ENCODE results near the gene CTXND2.
"Not testable (repeated sequence)": the region's sequence is repeated elsewhere in the genome, so short reads cannot be mapped to it uniquely, and the experiment has no call there.

Gene CTXND2

GRCh38 chr1:150909585-150910180 lies 22.7 kb downstream of the CTXND2 start:
- no peak overlapping the region for H3K4me3 Mint-ChIP-seq
- no peak overlapping the region for H3K27ac Mint-ChIP-seq
- no peaks in the 10 kb centered on the region for H3K27me3 Mint-ChIP-seq
- H3K4me1 Mint-ChIP-seq (ENCODE audit: low read depth): peaks cover 17% of the 10 kb centered on the region
- H3K9me3 Mint-ChIP-seq: no peaks in the 10 kb centered on the region
- H3K36me3 Mint-ChIP-seq (ENCODE audit: low read depth): no peaks in the 10 kb centered on the region
- DNase-seq: no peak

GRCh38 chr1:150912623-150913022 lies 25.7 kb downstream of the CTXND2 start:
- peaks cover 8% of the 10 kb centered on the region for H3K4me1 Mint-ChIP-seq (ENCODE audit: low read depth)

GRCh38 chr1:150917387-150917786 lies 30.5 kb downstream of the CTXND2 start:
- no peak for DNase-seq
- Mint-ChIP-seq H3K27me3 (no peaks in the 10 kb centered on the region), H3K36me3 (ENCODE audit: low read depth) (no peaks in the 10 kb centered on the region), H3K9me3 (no peaks in the 10 kb centered on the region), H3K27ac (no peak overlapping the region), H3K4me3 (no peak overlapping the region), H3K4me1 (ENCODE audit: low read depth) (peaks cover 7% of the 10 kb centered on the region)

More at GRCh38 chr1:150912623-150913022, 25.7 kb downstream of the CTXND2 start:
- no peaks in the 10 kb centered on the region for H3K36me3 Mint-ChIP-seq (ENCODE audit: low read depth)
- no peaks in the 10 kb centered on the region for H3K9me3 Mint-ChIP-seq
- no peak for DNase-seq
- no peak overlapping the region for H3K4me3 Mint-ChIP-seq
- no peaks in the 10 kb centered on the region for H3K27me3 Mint-ChIP-seq
- H3K27ac Mint-ChIP-seq: no peak overlapping the region

GRCh38 chr1:150922519-150922975 lies 35.6 kb downstream of the CTXND2 start:
- peak; percentile 70 for DNase-seq
- no peaks in the 10 kb centered on the region for H3K27me3 Mint-ChIP-seq
- peak overlapping the region; percentile 82 for H3K27ac Mint-ChIP-seq
- H3K36me3 Mint-ChIP-seq (ENCODE audit: low read depth): peaks cover 13% of the 10 kb centered on the region
- H3K4me3 Mint-ChIP-seq: peak overlapping the region; percentile 47
- H3K4me1 Mint-ChIP-seq (ENCODE audit: low read depth): peaks cover 32% of the 10 kb centered on the region
- no peaks in the 10 kb centered on the region for H3K9me3 Mint-ChIP-seq

GRCh38 chr1:150925080-150925479 lies 38.1 kb downstream of the CTXND2 start:
- Mint-ChIP-seq H3K27ac (peak overlapping the region; percentile 97), H3K4me1 (ENCODE audit: low read depth) (peaks cover 39% of the 10 kb centered on the region), H3K4me3 (peak overlapping the region; percentile 95), H3K27me3 (no peaks in the 10 kb centered on the region), H3K9me3 (no peaks in the 10 kb centered on the region), H3K36me3 (ENCODE audit: low read depth) (peaks cover 38% of the 10 kb centered on the region)
- DNase-seq: no peak

- Mint-ChIP-seq H3K27ac (peak within 1 kb of the TSS; percentile 97), H3K4me1 (ENCODE audit: low read depth) (peaks cover 41% of the 10 kb centered on the region), H3K36me3 (ENCODE audit: low read depth) (peaks cover 50% of the 10 kb centered on the region), H3K27me3 (no peaks in the 10 kb centered on the region), H3K9me3 (no peaks in the 10 kb centered on the region), H3K4me3 (peak within 1 kb of the TSS; percentile 95)
- DNase-seq: peak; percentile 93
These were observed 39.3 kb downstream of the CTXND2 start, which contains the start of gene SETDB1 for GRCh38 chr1:150926097-150926741. TSS of gene SETDB1 (plus strand) at chr1:150926363. CDS start at chr1:150927715, 1,352 bp downstream.

- Mint-ChIP-seq H3K4me3 (peak overlapping the region; percentile 95), H3K27me3 (no peaks in the 10 kb centered on the region), H3K9me3 (peaks cover 2% of the 10 kb centered on the region), H3K36me3 (ENCODE audit: low read depth) (peaks cover 62% of the 10 kb centered on the region), H3K27ac (peak overlapping the region; percentile 97), H3K4me1 (ENCODE audit: low read depth) (peaks cover 34% of the 10 kb centered on the region)
- no peak for DNase-seq
These were observed 40.7 kb downstream of the CTXND2 start for GRCh38 chr1:150927624-150928023.

- H3K27ac Mint-ChIP-seq: peak overlapping the region; percentile 13
- H3K4me3 Mint-ChIP-seq: peak overlapping the region; percentile 10
- peaks cover 30% of the 10 kb centered on the region for H3K4me1 Mint-ChIP-seq (ENCODE audit: low read depth)
- no peak for DNase-seq
- H3K27me3 Mint-ChIP-seq: no peaks in the 10 kb centered on the region
- peaks cover 69% of the 10 kb centered on the region for H3K36me3 Mint-ChIP-seq (ENCODE audit: low read depth)
- peaks cover 3% of the 10 kb centered on the region for H3K9me3 Mint-ChIP-seq
These were observed 41.4 kb downstream of the CTXND2 start for GRCh38 chr1:150928286-150928685.

- peaks cover 70% of the 10 kb centered on the region for H3K36me3 Mint-ChIP-seq (ENCODE audit: low read depth)
- peaks cover 30% of the 10 kb centered on the region for H3K4me1 Mint-ChIP-seq (ENCODE audit: low read depth)
- DNase-seq, H3K4me3 Mint-ChIP-seq, H3K27me3 Mint-ChIP-seq, H3K9me3 Mint-ChIP-seq, H3K27ac Mint-ChIP-seq: not testable (repeated sequence)
These were observed 41.8 kb downstream of the CTXND2 start for GRCh38 chr1:150928775-150929174.

- DNase-seq: no peak
- peaks cover 88% of the 10 kb centered on the region for H3K36me3 Mint-ChIP-seq (ENCODE audit: low read depth)
- peaks cover 30% of the 10 kb centered on the region for H3K4me1 Mint-ChIP-seq (ENCODE audit: low read depth)
- H3K9me3 Mint-ChIP-seq: peaks cover 3% of the 10 kb centered on the region
- no peak overlapping the region for H3K4me3 Mint-ChIP-seq
- H3K27ac Mint-ChIP-seq: no peak overlapping the region
- no peaks in the 10 kb centered on the region for H3K27me3 Mint-ChIP-seq
These were observed 44.8 kb downstream of the CTXND2 start for GRCh38 chr1:150931773-150932172.

- no peak for DNase-seq
- Mint-ChIP-seq H3K4me3 (no peak overlapping the region), H3K27me3 (no peaks in the 10 kb centered on the region), H3K9me3 (no peaks in the 10 kb centered on the region), H3K27ac (peak overlapping the region; percentile 58), H3K36me3 (ENCODE audit: low read depth) (peaks cover 97% of the 10 kb centered on the region), H3K4me1 (ENCODE audit: low read depth) (no peaks in the 10 kb centered on the region)
These were observed 57.9 kb downstream of the CTXND2 start for GRCh38 chr1:150944856-150945255.

GRCh38 chr1:150954708-150955107 lies 67.8 kb downstream of the CTXND2 start:
- H3K36me3 Mint-ChIP-seq (ENCODE audit: low read depth): peaks cover 90% of the 10 kb centered on the region
- H3K9me3 Mint-ChIP-seq: no peaks in the 10 kb centered on the region
- no peak overlapping the region for H3K4me3 Mint-ChIP-seq
- no peak for DNase-seq
- no peaks in the 10 kb centered on the region for H3K27me3 Mint-ChIP-seq
- H3K4me1 Mint-ChIP-seq (ENCODE audit: low read depth): peaks cover 7% of the 10 kb centered on the region
- no peak overlapping the region for H3K27ac Mint-ChIP-seq

GRCh38 chr1:150955280-150955679 lies 68.3 kb downstream of the CTXND2 start:
- no peak for DNase-seq
- Mint-ChIP-seq H3K4me3 (no peak overlapping the region), H3K27me3 (no peaks in the 10 kb centered on the region), H3K4me1 (ENCODE audit: low read depth) (peaks cover 7% of the 10 kb centered on the region), H3K9me3 (no peaks in the 10 kb centered on the region), H3K27ac (peak overlapping the region; percentile 24), H3K36me3 (ENCODE audit: low read depth) (peaks cover 90% of the 10 kb centered on the region)

GRCh38 chr1:150957666-150958065 lies 70.7 kb downstream of the CTXND2 start:
- Mint-ChIP-seq H3K4me3 (no peak overlapping the region), H3K27ac (peak overlapping the region; percentile 74), H3K36me3 (ENCODE audit: low read depth) (peaks cover 90% of the 10 kb centered on the region)

GRCh38 chr1:150960646-150961045 lies 73.7 kb downstream of the CTXND2 start:
- H3K9me3 Mint-ChIP-seq: no peaks in the 10 kb centered on the region
- peak overlapping the region; percentile 55 for H3K27ac Mint-ChIP-seq
- H3K36me3 Mint-ChIP-seq (ENCODE audit: low read depth): peaks cover 93% of the 10 kb centered on the region
- no peak overlapping the region for H3K4me3 Mint-ChIP-seq
- H3K4me1 Mint-ChIP-seq (ENCODE audit: low read depth): peaks cover 14% of the 10 kb centered on the region
- no peaks in the 10 kb centered on the region for H3K27me3 Mint-ChIP-seq
- no peak for DNase-seq

More at GRCh38 chr1:150957666-150958065, 70.7 kb downstream of the CTXND2 start:
- Mint-ChIP-seq H3K9me3 (no peaks in the 10 kb centered on the region), H3K4me1 (ENCODE audit: low read depth) (peaks cover 12% of the 10 kb centered on the region), H3K27me3 (no peaks in the 10 kb centered on the region)
- DNase-seq: no peak

Measured in activated T-cell treated with anti-CD3 and anti-CD28 coated beads, Interleukin-2, amount 50 U/mL, for 24 hours (primary cell).